Gastrocnemius medialis (tissue), 4 donors: Measurements from ENCODE around the gene CTSE.

Experiments
- CTCF ChIP-seq, 5 experiments: fragments of 450-650 bp in 3 of 5; fragments of 200-600 bp in 2 of 5; sonication (generic) in 2 of 5; IDR thresholded peaks in 4 of 5; conservative IDR thresholded peaks in 1 of 5; 1 replicate in 4 of 5; 2 replicates in 1 of 5; pipeline ENCODE4 v1.5.1; 2016 to 2019; ENCODE audit warnings: antibody characterized with exemption in 5 of 5, mild to moderate bottlenecking in 3 of 5, moderate library complexity in 3 of 5
- POLR2A ChIP-seq, 2 donors: fragments of 450-650 bp; IDR thresholded peaks; one replicate each; pipeline ENCODE4 v1.6.1; 2017; ENCODE audit warnings: antibody characterized with exemption in 2 of 2, mild to moderate bottlenecking in 2 of 2, moderate library complexity in 2 of 2

DNA sequence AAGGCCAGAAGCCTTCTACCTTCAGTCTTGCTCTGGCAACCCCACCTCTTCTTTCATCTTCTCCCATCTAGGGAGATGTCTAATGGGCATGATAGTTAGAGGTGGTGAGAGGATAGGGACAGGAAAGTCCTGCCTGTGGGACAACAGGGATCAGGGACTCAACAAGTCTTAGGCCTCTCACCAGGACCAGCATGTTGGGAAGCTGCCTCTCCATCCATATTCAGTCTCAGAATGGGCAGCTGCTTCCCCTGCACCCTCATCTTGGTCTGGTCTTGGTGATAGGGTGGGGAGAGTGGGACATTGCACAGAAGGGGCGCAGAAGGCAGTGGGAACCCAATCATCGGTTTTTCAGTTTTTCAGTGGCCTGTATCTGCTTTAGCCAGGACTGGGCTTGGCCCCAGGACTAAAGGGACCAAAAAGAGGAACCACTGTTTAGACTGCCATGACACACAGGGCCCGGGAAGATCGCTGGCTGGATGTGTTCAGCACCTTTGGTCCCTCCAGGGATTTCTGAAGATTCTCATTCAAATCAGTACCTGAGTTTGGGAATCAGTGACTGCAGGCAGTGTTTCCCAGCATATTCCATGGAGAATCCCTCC is 42.0 kb upstream of the CTSE start:
- TF ChIP-seq CTCF (IDR thresholded peaks at IDR 0.05 in 4 of 5, conservative IDR thresholded peaks at IDR 0.05 in 1 of 5) (no peak), POLR2A (IDR thresholded peaks at IDR 0.05) (no peak)
